H1 (cell line): ENCODE results near the gene EPHA6.

Experiments
- ATF3 ChIP-seq: IDR thresholded peaks from 2 replicates; pipeline ENCODE4 v1.6.1; 2011; ENCODE audit warnings: low read depth, mild to moderate bottlenecking, low read length; ENCODE audit not compliant: insufficient read depth
- CTCF ChIP-seq, 3 experiments: IDR thresholded peaks; 1 replicate in 2 of 3; 2 replicates in 1 of 3; pipeline versions ENCODE4 v1.5.1 to v1.6.1; 2011; ENCODE audit warnings: low read length in 3 of 3, mild to moderate bottlenecking in 3 of 3, inconsistent platforms in 2 of 3, low read depth in 1 of 3, moderate library complexity in 1 of 3; ENCODE audit not compliant: insufficient read depth in 1 of 3; ENCODE audit errors: control extremely low read depth in 1 of 3
- EZH2 ChIP-seq: fragments of 200-600 bp; sonication (generic); IDR thresholded peaks from 2 replicates; pipeline ENCODE4 v1.7.1; 2012; ENCODE audit warnings: low read depth, mild to moderate bottlenecking, moderate library complexity, low read length, inconsistent platforms; ENCODE audit not compliant: severe bottlenecking
- HDAC2 ChIP-seq, 2 experiments: fragments of 300-600 bp in 1 of 2; sonication (generic) in 1 of 2; IDR thresholded peaks; 2 replicates each; pipeline ENCODE4 v1.6.1; 2011 to 2012; ENCODE audit warnings: low read depth in 2 of 2, low read length in 2 of 2, mild to moderate bottlenecking in 2 of 2, moderate library complexity in 2 of 2, borderline replicate concordance in 1 of 2, inconsistent platforms in 1 of 2
- MAFK ChIP-seq: IDR thresholded peaks from 2 replicates; pipeline ENCODE4 v1.6.1; 2012; ENCODE audit warnings: low read depth, mild to moderate bottlenecking, improper control_type of control experiment, low read length
- MAX ChIP-seq: IDR thresholded peaks from 2 replicates; pipeline ENCODE4 v1.6.1; 2012; ENCODE audit warnings: inconsistent platforms
- RAD21 ChIP-seq, 2 experiments: IDR thresholded peaks in 1 of 2; conservative IDR thresholded peaks in 1 of 2; 2 replicates each; pipeline ENCODE4 v1.6.1; 2011; ENCODE audit warnings: low read depth in 2 of 2, low read length in 2 of 2, improper control_type of control experiment in 1 of 2, inconsistent platforms in 1 of 2, mild to moderate bottlenecking in 1 of 2, moderate library complexity in 1 of 2

GRCh38 chr3:97197830-97198229 is 383.4 kb downstream of the EPHA6 start:
- TF ChIP-seq CTCF (IDR thresholded peaks at IDR 0.05; ENCODE audit: control extremely low read depth in 1 of 3, insufficient read depth in 1 of 3, low read depth in 1 of 3, low read length in 3 of 3) (no peak), HDAC2 (IDR thresholded peaks at IDR 0.05; ENCODE audit: borderline replicate concordance in 1 of 2, low read depth in 2 of 2, low read length in 2 of 2) (no peak), ATF3 (no peak), MAX (no peak), EZH2 (no peak), RAD21 (IDR thresholded peaks at IDR 0.05 in 1 of 2, conservative IDR thresholded peaks at IDR 0.05 in 1 of 2; ENCODE audit: low read depth in 2 of 2, low read length in 2 of 2) (no peak), MAFK (no peak)
